ENCODE results near the gene C1QTNF12.

Gene C1QTNF12

DNA sequence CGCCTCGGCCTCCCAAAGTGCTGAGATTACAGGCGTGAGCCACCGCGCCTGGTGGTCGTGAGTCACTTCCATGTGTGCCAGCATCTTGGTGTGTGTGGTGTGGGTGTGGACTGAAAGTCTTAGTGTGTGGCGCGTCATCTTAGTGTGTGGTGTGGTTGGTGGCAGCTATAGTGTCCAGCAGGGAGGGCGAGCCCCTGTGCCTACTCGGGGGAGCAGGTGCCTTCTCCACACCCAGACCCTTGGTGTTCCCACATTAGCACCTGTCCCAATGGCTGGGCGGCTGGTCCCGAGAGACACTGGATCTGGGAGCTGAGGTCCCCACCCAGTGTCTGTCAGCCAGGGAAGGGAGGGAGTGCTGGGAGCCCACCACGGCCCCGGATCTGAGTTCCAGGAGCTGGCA, 36.5 kb upstream of the C1QTNF12 start:
- Histone ChIP-seq H3K9me3 (no peaks in the 10 kb centered on the region), H3K4me1 (ENCODE audit: control insufficient read depth in 1 of 2, insufficient read depth in 1 of 2, low read depth in 1 of 2, low read length in 1 of 2) (no peaks in the 10 kb centered on the region), H3K27me3 (peaks cover 4% of the 10 kb centered on the region), H3K36me3 (no peaks in the 10 kb centered on the region), H3K4me3 (ENCODE audit: low read depth in 1 of 2, low read length in 1 of 2) (no peak overlapping the region), H3K27ac (no peak overlapping the region)
- TF ChIP-seq, protein P1, sequence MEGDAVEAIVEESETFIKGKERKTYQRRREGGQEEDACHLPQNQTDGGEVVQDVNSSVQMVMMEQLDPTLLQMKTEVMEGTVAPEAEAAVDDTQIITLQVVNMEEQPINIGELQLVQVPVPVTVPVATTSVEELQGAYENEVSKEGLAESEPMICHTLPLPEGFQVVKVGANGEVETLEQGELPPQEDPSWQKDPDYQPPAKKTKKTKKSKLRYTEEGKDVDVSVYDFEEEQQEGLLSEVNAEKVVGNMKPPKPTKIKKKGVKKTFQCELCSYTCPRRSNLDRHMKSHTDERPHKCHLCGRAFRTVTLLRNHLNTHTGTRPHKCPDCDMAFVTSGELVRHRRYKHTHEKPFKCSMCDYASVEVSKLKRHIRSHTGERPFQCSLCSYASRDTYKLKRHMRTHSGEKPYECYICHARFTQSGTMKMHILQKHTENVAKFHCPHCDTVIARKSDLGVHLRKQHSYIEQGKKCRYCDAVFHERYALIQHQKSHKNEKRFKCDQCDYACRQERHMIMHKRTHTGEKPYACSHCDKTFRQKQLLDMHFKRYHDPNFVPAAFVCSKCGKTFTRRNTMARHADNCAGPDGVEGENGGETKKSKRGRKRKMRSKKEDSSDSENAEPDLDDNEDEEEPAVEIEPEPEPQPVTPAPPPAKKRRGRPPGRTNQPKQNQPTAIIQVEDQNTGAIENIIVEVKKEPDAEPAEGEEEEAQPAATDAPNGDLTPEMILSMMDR (IDR thresholded peaks at IDR 0.05): no peak

DNA sequence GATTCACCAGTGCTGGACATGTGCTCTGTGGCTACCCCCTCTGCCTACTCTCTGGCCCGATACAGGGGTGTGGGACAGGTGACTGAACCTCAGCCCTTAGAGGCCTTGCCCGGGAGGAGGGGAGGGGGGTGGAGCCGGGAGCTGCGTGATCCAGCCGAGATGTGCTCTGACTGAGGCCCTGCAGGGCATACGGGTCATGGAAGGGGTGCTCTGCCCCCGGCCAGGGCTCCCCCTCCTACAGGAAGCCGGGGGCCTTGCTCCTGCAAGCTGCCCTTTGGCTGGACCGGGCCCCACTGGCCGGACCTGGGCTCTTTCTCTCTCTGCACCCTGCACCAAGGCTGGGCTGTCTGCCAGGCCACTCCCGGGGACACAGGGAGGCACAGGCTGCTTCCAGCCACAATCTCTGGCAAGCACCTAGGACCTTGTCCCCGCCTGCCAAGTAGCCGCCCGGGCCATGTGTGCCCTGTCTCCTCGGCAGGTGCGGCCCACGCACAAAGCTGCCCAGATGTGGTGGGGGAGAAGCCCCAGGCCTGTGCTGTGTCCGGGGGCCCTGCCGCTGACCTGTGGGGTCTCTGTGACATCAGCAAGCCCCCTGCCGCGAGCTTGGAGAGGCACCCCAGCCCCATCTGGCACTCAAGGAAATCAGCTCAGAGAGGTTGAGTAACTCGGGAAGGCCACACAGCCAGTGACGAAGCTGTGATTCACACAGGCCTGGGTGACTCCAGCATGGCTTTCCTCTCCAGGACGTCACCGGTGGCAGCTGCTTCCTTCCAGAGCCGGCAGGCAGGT, 35.2 kb upstream of the C1QTNF12 start:
- Histone ChIP-seq H3K27ac (no peak overlapping the region), H3K36me3 (no peaks in the 10 kb centered on the region), H3K4me3 (ENCODE audit: low read depth in 1 of 2, low read length in 1 of 2) (no peak overlapping the region), H3K9me3 (no peaks in the 10 kb centered on the region), H3K4me1 (ENCODE audit: control insufficient read depth in 1 of 2, insufficient read depth in 1 of 2, low read depth in 1 of 2, low read length in 1 of 2) (no peaks in the 10 kb centered on the region), H3K27me3 (peaks cover 4% of the 10 kb centered on the region)
- TF ChIP-seq, protein P1 (IDR thresholded peaks at IDR 0.05): no peak

DNA sequence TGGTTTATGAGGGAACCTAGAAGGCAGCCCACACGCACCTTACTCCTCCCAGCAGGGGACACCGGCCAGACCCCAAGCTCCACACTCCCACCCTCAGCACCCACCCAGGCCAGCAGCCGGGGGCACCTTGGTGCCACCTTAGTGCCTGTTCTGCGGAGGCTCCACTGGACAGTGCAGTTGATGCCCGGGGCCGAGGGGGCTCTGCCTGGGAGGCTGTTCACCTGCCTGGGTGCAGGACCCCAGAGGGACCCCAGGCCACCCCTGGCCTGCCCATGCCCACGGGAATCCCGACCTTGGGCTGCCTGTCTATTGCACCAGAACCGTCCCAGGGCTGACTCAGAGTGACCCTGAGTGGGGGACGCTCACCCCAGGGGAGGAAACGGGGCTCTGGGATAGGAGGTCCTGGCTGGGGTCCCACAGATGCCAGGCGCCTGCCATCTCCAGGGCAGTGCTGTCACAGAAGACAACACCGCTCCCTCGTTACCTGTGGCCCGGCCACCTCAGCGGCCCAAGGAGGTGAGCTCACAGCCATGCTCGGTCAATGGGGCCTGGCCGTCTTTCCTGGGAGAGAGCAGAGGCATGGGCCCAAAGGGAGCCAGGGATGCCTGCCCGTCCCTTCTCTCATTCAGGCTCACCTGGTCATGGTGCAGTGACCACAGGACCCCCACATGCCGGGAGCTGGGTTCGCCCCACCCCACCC, 34.4 kb upstream of the C1QTNF12 start:
- Histone ChIP-seq H3K4me1 (ENCODE audit: control insufficient read depth in 1 of 2, insufficient read depth in 1 of 2, low read depth in 1 of 2, low read length in 1 of 2) (no peaks in the 10 kb centered on the region), H3K27ac (no peak overlapping the region), H3K4me3 (ENCODE audit: low read depth in 1 of 2, low read length in 1 of 2) (no peak overlapping the region), H3K27me3 (no peaks in the 10 kb centered on the region), H3K9me3 (no peaks in the 10 kb centered on the region), H3K36me3 (no peaks in the 10 kb centered on the region)
- TF ChIP-seq, protein P1 (IDR thresholded peaks at IDR 0.05): no peak

DNA sequence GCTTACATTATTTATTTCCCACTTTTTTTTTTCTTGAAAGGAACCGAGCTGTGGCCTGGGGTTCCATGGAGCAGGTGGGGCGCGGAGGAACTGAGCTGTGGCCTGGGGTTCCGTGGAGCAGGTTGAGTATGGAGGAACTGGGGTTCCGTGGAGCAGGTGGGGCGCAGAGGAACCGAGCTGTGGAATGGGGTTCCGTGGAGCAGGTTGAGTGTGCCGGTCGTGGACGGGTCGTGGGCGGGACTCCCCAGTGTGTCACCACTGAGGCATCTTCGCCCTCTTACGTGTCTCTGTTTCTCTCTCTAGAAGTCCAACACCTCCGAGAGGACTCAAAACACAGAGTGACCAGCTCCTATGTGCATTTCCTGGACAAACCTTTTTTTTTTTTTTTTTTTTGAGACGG, 32.5 kb upstream of the C1QTNF12 start:
- H3K27ac ChIP-seq: no peak overlapping the region
- no peaks in the 10 kb centered on the region for H3K36me3 ChIP-seq
- no peaks in the 10 kb centered on the region for H3K9me3 ChIP-seq
- H3K27me3 ChIP-seq: no peaks in the 10 kb centered on the region
- H3K4me1 ChIP-seq (ENCODE audit: control insufficient read depth in 1 of 2, insufficient read depth in 1 of 2, low read depth in 1 of 2, low read length in 1 of 2): peaks cover 6 to 7% of the 10 kb centered on the region in 2 experiments
- TF ChIP-seq, protein P1 (IDR thresholded peaks at IDR 0.05): no peak
- no peak overlapping the region for H3K4me3 ChIP-seq (ENCODE audit: low read depth in 1 of 2, low read length in 1 of 2)

GRCh38 chr1:1278620-1279019, 32.1 kb upstream of the C1QTNF12 start:
- Histone ChIP-seq H3K9me3 (no peaks in the 10 kb centered on the region), H3K27ac (no peak overlapping the region), H3K27me3 (no peaks in the 10 kb centered on the region), H3K4me3 (ENCODE audit: low read depth in 1 of 2, low read length in 1 of 2) (no peak overlapping the region), H3K4me1 (ENCODE audit: control insufficient read depth in 1 of 2, insufficient read depth in 1 of 2, low read depth in 1 of 2, low read length in 1 of 2) (peaks cover 6 to 7% of the 10 kb centered on the region in 2 experiments), H3K36me3 (no peaks in the 10 kb centered on the region)
- TF ChIP-seq, protein P1 (IDR thresholded peaks at IDR 0.05): no peak
